Measurements from ENCODE around the gene MAPK14.

DNA sequence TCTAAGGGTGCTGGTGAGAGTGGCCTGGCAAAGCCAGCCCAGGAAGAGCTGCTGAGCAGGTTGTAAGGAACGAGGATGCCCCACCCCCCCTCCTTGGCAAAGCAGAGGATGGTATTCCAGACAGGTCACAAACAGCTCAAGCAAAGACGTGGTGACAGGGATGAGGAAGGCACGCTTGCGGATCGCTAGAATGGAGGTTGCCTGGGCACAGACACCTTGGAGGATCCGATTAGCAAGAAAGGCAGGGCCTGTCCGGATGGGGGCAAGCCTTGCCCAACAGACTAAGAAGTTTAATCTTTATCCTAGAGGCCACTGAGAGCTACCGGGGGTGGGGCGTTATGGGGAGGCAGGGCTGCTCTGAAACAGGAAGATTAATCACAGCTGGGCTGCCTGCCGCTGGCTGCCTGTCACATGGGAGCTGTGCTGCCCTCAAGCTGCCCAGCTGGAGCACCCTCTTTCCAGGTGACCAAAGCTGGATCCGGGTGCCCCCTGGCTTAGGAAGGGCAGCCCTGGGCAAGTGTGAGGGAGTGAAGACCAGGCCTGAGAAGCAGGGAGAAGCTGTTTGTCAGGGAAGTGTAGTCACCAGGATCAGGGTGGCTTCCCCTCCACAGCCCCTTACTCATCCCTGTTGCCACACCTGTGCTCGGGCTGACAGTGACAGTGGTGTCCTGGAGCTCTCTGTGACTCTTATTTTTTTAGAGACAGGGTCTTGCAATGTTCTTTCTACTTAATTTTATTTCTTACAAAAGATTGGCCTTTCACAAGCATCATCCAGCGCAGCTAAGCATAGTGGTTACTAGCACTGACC lies 93.6 kb downstream of the MAPK14 start:
- TF ChIP-seq CTCF (IDR thresholded peaks at IDR 0.05) (no peak), POLR2A (IDR thresholded peaks at IDR 0.05) (no peak)
